Dedifferentiated amniotic fluid mesenchymal stem cell (primary cell): Measurements from ENCODE around the gene ORC3.
A peak's percentile ranks its signal among the peaks of the same experiment; 100 is the strongest.
"Not testable (repeated sequence)": the region's sequence is repeated elsewhere in the genome, so short reads cannot be mapped to it uniquely, and the experiment has no call there.

Source experiments
- DNase-seq: peaks from one replicate; pipeline ENCODE4 v3.0.0-alpha.2; 2016; ENCODE audit errors: extremely low spot score

ORC3 gene

DNA sequence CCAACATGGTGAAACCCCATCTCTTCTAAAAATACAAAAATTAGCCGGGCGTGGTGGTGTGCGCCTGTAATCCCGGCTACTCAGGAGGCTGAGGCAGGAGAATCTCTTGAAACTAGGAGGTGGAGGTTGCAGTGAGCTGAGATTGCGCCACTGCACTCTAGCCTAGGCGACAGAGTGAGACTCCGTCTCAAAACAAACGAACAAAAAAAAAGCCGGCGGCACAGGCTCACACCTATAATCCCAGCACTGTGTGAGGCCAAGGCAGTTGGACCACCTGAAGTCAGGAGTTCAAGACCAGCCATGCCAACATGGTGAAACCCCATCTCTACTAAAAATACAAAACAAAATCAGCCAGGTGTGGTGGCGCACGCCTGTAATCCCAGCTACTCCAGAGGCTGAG is 106.9 kb downstream of the ORC3 start:
- DNase-seq, result not testable (repeated sequence)

DNA sequence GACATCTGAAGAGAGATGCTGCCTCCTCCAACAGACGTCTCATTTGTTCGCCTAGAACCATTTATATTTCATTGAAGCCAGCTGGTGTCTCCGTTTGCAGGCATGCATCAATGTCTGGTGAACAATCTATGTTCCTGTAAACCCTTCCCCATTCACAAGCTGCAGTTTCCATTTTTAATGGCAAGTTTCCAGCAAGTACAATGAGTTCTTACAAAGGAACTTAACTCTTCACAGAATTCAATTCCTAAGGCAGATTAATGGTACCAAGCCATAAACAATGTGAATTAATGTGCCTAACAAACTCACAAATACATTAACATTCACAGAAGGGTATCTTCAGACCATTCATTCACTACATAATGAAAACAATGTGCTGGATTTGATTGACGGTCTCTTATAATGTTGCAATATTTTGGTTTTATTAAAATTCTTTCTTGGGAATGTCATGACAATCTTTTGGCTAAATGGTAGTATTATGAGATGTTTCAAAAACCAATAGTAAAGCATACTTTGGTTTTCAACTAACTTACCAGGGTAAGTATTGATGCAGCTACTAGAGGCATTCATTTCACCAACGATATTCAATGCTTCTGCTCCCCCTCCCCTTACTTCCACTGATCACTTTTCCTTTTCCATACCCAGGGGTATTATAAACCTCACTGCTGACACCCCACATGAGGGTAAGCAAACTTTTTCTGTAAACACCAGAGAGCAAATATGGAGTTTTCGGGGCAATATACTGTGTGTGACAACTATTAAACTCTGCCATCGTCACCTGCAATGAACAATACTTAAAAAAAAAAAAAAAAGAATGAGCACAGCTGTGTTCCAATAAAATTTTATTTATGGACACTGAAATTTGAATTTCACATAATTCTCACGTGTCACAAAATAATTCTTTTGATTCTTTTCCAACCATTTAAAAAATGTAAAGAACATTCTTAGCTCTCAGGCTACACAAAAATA is 107.9 kb downstream of the ORC3 start:
- peak; percentile 78 for DNase-seq

DNA sequence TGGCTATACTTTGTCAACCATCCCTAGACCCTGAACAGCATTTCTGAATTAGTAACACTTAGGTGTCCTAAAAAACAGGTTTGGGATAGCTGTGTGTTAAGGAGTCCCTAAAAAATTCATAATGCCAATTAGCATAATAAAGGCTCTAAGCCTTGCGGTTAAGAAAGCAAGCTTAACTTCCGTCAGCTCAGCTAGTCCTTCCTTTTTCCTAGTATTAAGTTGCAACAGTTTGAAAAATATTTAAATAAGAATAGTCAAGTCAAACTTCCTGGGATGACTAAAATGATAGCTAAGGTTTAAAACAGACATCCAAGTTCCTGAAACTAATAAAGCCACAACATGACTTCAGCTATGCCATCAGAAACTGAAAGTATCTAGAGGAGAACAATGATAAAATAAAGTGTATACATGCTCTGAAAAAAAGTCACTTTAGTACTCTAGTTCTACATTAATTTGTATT is 108.6 kb downstream of the ORC3 start:
- DNase-seq, result no peak

DNA sequence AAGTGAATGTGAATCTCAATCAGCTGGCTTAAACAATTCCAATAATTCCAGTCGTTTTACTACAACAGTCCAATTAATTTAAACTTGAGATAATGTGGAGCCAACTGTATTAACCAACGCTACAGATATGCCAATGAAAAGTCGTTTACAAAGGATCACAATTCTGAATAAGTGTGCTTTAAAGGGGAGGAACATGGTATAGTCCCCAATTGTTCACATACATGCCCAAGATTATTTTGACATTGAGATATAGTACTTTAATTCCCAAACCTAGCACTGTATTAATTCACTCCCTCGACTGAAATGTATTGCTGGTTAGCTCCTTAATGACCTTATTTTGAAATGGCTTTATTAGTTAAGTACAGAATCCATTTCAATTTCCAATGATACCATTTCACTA is 109.6 kb downstream of the ORC3 start:
- DNase-seq, result no peak

DNA sequence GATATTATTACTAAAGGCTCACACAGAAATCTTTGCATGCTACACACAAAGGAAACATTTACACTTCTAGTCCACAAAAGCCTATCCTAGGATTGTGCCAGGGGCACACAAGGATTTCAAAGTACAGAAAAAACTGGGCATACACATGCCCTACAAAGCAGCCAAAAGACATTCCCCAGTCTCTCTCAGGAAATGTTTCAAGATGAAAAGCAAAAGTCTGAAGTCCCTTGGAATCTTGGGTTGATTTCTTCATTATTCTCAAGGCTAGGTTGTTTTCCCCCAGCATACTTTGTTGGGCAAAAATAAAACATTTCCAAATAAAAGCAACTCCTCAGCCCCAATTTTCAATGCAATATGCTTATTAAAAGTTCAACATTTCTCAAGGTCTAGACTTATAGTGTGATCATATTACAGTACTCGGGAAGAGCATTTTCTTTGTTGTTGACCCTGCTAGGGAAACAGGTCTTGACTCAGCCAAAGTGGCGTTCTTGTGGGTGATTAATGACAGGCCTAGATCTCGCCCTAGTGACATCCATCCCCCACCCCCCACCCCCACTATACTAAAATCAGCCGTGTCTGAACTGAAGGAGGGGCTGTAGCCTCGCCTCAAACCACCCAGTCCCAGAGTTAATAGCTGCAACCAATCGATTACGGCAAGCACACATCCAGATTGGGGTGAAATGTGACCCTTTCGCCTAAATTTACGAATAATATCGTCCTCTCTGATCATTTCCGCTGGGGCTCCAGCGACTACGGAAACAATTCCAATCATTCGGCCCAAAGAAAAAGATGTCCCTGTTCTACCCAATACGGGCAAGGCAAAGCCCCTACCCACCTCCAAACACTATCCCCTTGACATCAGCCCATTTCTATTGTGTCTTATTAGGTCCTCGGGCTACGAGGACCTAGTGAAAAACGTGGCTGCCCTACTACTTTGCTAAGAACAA is 110.7 kb downstream of the ORC3 start:
- DNase-seq, result peak; percentile 51

DNA sequence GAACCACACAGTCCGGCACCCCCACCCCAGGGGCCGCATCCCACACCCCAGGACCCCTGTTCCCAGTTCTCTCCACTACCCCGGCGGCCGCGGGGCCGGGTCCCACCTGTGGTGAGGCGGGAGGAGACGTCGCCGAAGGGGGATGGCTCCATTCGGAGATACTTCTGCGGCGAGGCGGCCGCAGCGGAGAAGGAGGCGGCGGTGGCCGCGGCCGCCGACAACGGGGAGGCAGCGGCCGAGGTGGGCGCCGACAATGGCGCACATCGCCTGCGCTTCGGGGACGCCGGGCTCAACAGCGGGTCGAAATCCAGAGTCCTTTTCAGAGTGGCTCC is 111.4 kb downstream of the ORC3 start:
- no peak for DNase-seq

DNA sequence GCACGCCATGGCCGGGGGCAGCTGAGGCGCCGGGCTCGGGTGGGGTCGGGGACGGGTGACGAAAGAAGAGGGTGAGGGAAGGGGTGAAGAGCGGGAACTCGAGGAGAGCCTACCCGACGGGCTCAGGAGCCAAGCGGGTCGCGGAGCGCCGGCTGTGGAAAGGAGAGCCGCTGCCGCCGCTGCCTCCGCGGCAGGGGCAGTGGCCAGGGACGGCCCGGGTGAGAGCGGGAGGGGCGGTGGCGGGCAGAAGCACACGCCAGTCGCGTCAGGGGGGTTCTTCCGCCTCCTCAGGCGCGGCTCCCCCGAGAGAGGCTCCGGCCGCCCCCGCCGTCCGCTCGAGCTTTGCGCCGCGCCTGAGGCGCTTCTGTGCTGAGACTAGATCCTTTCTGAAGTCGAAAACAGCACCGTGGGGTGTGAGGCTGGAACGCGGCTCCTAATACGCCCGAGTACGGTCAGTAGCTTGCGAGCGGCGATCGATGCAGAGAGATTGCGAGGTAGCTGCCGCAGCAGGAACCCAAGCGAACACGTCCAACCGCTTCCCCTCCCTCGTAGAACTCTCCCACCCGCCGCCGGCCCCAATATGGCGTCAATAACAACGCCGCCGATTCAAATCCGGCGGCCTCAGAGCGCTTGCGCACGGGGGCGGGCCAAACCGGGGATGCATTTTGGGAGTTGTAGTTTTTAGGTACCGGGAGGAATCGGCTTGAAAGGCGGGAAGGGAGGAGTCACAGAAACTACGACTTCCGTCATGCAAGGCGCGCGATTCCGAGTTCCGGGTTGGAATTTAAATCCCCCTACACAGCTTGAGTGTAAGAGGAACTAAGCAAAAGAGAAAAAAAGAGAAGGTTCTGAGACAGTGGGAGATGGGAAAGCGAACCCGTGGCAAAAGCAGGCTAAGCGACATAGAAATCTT is 112.0 kb downstream of the ORC3 start, which contains the start of gene AKIRIN2:
Gene AKIRIN2, minus strand, starts transcription at position 558 of the 913 bp plus-strand sequence. Its CDS starts 549 bp downstream, at position 9.
- DNase-seq, result peak; percentile 100

DNA sequence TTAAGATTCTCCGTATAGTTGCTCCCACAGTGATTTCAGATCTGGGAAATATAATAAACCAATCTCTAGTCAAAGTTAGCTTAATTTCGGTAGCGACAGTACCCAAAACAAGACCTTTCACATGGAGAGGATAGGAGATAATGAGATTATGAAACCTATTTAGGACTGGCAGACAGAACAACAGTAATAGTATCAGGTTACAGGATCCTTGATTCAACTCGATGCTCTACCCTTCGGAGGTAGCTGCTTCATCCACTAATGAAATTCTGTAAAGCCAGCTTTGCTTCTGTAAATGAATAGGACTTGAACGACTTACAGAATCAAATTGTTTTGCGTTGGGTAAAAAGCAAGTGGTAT is 112.6 kb downstream of the ORC3 start:
- no peak for DNase-seq

DNA sequence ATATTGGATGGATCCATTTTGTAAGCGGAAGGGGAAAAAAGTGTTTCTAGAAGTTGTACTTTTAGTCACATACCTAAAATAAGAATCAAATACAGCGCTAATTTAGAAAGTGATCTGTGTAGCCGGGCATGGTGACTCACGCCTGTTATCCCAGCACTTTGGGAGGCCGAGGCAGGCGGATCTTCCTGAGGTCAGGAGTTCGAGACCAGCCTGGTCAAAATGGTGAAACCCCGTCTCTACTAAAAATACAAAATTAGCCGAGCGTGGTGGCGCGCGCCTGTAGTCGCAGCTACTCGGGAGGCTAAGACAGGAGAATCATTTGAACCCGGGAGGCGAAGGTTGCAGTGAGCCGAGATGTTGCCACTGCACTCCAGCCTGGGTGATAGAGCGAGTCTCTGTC is 113.1 kb downstream of the ORC3 start:
- not testable (repeated sequence) for DNase-seq

DNA sequence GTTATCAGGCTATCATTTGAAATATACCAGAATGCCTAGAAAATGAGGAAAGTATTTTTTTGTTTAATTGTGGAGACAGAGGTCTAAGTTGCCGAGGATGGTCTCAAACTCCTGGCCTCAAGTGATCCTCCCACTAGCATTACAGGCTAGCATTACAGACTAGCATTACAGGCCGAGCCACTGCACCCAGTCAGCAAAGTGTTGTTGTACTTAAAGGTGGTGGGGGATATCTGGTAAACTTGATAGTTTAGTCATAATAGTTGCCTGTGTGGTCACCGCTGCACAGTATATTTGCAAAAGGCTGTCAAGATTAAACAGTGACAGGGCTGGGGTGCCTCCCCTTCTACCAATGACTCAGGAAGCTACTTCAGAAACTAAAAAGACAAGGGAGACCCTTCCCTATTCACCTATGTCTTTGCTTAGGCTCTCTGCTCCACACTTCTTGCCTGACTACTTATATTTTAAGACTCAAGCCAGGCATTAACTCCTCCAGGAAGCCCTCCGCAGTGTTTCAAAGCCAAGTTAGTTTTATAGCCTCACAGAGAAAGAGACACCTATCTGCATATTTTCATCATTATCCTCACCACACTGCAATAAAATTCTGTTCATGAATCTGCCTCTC is 115.2 kb downstream of the ORC3 start:
- no peak for DNase-seq

DNA sequence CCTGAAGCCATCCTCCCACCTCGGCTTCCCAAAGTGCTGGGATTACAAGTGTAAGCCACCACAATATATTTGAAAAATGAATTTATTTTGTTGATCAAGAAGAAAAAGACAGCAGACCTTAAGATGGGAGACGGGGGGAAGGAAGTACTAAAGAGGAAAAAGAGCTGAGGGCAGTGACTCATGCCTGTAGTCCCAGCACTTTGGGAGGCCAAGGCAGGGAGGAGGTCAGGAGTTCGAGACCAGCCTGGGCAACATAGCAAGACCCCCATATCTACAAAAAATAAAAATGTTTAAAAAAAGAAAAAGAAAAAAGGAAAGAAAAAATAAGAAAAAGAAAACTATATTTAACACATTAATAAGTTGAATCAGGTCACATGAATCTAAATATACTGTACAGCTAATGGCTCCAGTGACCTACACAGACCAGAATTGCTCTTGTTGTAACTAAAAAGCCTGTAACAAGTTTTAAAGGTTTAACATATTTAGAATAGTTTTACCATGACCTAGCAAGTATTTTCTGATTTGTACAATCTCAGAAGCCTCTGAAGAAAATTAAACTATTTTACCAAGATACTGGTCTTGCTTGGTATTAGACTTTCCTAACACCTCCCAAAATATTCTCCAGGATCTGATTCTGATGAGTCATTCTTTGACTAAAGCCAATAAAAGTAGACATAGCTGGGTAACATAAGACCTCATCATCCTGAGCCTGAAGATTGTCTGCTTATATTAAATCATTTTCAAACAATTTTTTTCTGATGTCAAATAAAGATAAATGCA is 116.4 kb downstream of the ORC3 start:
- DNase-seq, result peak; percentile 66

DNA sequence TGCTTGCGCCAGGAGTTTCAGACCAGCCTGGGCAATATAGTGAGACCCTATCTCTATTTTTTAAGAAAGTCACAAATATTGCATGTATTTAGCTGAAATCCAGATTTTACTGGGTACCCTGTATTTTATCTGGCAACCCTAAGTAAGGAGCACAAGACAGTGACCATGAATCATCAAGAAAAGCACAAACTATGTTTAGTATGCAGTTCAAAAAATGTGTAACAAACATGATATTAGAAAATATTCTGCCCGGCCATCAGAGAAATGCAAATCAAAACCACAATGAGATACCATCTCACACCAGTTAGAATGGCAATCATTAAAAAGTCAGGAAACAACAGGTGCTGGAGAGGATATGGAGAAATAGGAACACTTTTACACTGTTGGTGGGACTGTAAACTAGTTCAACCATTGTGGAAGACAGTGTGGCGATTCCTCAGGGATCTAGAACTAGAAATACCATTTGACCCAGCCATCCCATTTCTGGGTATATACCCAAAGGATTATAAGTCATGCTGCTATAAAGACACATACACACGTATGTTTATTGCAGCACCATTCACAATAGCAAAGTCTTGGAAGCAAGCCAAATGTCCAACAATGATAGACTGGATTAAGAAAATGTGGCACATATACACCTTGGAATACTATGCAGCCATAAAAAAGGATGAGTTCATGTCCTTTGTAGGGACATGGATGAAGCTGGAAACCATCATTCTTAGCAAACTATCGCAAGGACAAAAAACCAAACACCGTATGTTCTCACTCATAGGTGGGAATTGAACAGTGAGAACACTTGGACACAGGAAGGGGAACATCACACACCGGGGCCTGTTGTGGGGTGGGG is 118.9 kb downstream of the ORC3 start:
- DNase-seq, result not testable (repeated sequence)

DNA sequence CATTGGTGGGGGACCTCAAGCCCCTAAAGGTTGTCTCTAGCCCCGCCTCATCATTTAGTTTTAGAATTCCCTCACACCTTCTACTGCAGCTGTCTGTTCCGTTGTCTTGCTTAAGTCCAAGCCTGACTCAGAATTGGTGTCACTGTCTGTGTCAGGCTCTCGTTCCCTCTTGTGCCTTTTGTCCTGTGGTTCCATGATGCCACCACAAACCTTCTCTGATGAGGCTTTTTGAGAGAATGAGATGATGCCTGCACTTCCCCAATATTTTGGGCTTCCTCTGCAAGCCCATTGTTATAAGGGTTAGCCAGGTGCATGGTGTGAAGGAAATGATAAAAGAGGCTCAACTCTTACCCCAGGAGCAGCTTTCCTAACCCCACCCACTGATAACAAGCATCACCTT is 120.2 kb downstream of the ORC3 start:
- no peak for DNase-seq

DNA sequence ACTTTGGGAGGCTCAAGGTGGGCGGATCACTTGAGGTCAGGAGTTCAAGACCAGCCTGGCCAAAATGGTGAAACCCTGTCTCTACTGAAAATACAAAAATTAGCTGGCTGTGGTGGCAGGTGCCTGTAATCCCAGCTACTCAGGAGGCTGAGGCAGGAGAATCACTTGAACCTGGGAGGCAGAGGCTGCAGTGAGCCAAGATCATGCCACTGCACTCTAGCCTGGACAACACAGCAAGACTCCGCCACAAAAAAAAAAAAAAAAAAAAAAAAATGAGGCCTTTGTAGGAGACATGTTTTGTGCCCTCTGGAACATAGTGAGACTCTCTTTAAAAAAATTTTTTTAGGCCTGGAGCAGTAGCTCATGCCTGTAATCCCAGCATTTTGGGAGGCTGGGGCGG is 122.8 kb downstream of the ORC3 start:
- DNase-seq, result not testable (repeated sequence)

DNA sequence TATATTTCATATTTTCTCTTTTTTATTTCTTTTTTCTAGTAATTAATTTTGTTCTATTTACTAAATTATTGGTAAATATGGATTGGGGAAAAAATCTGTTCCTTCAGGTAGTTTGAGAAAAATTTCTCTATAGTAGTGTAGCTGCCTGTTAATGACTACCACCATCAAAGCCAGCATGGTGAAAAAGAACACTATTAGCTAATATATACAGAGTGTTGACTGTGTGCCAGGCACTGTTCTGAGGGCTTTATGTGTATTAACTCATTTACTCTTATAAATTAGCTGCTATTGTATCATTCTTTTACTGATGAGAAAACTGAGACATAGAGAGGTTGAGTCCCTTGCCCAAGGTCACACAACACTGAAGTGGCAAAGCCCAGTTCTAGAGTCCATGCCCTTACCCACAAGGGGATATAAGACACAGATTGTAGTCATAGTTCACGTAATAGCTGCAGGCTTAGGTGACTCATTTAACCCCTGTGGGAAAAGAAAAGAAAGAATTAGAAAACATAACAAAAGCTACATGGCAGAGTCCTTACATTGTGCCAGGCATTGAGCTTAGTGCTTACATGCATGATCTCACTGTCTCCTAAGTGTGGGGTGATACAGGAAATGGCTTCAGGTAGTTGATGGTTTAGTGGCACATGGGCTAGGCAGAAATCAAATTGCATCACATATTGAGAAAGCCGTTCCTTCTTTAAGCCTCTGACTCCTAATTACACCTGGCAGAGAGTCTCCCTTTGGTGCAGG is 124.3 kb downstream of the ORC3 start:
- DNase-seq, result no peak
